Bronchial epithelial cell (primary cell): ENCODE results near the gene PASD1. TPM values are rescaled to one million over a fixed set of nuclear protein-coding genes. Genes with fewer than 3 reads are reported as not detected.

ENCODE experiments used
- DNase-seq: peaks from one replicate; pipeline ENCODE4 v3.0.0-alpha.2; 2010; ENCODE audit warnings: low read depth
- FAIRE-seq: peaks from 2 replicates; lab custom pipeline; 2011; peaks lifted over from hg19 to GRCh38; lab: Jason Lieb, UNC
- H3K27me3 ChIP-seq: 2 replicates; pipeline ENCODE4 v1.5.1; 2011; ENCODE audit warnings: low read length; ENCODE audit not compliant: control insufficient read depth, insufficient read depth
- H3K36me3 ChIP-seq: 2 replicates; pipeline ENCODE4 v1.5.1; 2011; ENCODE audit warnings: low read length; ENCODE audit not compliant: control insufficient read depth, insufficient read depth
- H3K4me3 ChIP-seq: 2 replicates; pipeline ENCODE4 v1.5.1; 2011; ENCODE audit warnings: mild to moderate bottlenecking, low read depth, low read length, control low read depth
- total RNA-seq: library from RNA; depleted of rRNA; stranded (reverse); fragments of >200 nt; gene quantifications from 2 replicates; pipeline ENCODE4 v1.2.1, GENCODE V29; 2014
- TF ChIP-seq, protein P1 (sequence below): IDR thresholded peaks from 2 replicates; pipeline ENCODE4 v1.5.1; 2011; ENCODE audit warnings: mild to moderate bottlenecking, moderate library complexity, low read length, control low read depth, inconsistent platforms; ENCODE audit not compliant: insufficient read depth, severe bottlenecking

The PASD1 gene
- total RNA-seq, 1 donor from 2014 or later = not detected

DNA sequence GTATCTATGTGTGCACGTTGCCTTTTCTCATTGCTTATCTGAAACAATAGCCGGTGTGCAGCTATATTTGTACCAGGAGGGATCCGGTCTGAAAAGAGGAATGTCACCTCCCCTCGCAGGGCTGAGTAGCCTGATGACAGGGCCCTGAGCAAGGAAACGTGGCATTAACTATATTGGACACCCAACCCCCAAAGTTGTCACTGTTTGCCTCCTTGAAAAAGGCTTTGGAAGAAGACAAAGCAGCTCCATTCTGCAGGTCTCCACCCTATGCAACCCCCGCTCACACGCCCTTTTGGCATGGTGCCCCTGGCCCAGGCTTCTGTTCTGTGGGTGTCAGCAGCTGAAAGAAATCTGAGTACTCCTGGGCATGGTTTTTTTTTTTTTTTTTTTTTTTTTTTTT lies 140.0 kb downstream of the PASD1 start:
- TF ChIP-seq, protein P1, sequence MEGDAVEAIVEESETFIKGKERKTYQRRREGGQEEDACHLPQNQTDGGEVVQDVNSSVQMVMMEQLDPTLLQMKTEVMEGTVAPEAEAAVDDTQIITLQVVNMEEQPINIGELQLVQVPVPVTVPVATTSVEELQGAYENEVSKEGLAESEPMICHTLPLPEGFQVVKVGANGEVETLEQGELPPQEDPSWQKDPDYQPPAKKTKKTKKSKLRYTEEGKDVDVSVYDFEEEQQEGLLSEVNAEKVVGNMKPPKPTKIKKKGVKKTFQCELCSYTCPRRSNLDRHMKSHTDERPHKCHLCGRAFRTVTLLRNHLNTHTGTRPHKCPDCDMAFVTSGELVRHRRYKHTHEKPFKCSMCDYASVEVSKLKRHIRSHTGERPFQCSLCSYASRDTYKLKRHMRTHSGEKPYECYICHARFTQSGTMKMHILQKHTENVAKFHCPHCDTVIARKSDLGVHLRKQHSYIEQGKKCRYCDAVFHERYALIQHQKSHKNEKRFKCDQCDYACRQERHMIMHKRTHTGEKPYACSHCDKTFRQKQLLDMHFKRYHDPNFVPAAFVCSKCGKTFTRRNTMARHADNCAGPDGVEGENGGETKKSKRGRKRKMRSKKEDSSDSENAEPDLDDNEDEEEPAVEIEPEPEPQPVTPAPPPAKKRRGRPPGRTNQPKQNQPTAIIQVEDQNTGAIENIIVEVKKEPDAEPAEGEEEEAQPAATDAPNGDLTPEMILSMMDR = no peak
- no peaks in the 10 kb centered on the region for H3K27me3 ChIP-seq

DNA sequence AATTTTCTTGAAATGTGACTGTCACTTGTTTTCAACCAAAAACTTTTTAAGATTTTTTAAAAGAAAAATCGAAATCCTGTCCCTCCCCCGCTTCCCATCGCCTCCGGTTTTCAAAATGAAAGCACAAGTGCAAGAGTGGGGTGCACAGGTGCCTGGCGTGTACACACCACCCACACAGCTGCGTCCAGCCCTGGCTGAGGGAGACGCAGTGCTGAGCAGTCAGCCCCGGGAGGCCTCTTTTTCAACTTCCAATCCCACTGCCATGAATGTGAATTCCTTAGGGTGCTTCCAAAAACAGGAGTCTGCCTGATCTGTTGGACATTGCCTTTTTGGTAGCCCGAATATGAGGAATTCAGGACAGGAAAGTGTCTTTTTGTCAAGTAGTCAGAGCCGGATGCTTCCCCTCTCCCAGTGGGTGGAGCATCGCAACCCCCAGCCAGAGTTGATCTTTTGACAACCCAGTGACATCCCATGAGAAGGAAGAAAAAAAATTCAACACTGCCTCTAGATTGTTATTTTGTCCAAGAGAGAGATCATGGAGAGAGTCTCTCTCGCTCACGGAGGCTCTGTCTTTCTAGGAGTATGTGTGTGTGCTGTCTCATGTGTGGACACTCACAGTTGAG lies 140.7 kb downstream of the PASD1 start:
- H3K27me3 ChIP-seq = no peaks in the 10 kb centered on the region
- no peak for FAIRE-seq
- TF ChIP-seq, protein P1 = no peak
- H3K4me3 ChIP-seq = no peak overlapping the region
- DNase-seq = no peak
- H3K36me3 ChIP-seq = no peaks in the 10 kb centered on the region

More for the DNA sequence above, 140.0 kb downstream of the PASD1 start:
- H3K36me3 ChIP-seq = no peaks in the 10 kb centered on the region
- FAIRE-seq (no peak), DNase-seq (no peak)
- no peak overlapping the region for H3K4me3 ChIP-seq

DNA sequence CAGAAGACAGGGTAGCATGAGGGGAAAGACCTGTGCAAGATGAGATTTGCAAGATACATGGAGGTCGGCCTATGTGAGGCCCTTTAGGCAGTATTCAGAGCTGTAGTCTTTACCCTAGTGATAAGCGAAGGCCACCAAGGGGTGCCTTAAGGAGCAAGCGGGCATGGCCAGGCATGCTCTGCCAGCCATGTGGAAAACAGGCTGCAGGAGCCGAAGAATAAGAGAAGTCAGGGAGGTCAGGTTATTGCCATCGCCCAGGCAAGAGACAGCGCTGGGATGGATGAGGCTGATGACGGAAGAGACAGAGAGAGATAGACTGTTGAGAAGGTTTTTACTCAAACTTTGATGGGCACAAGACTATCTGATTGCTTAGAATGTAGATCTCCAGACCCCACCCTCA lies 145.3 kb downstream of the PASD1 start:
- DNase-seq (no peak), FAIRE-seq (no peak)

DNA sequence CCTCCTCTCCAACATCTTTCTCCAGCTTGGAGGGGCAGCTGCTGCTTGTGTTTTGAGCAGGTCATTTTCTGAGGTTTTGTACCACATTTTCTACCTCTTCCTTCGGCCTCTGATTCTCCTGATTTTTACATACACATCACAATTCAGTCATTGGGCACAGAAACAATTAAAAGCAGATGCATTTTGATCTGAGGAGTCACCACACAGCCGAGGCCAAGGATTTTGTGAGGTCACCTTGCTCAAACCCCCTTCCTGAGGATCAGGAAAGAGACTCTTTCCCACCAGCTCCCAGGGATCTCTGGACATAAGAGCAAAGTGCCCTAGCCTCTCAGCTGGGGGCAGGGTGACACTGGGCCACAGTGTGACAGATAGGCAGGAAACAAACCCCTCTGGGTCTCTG lies 147.0 kb downstream of the PASD1 start:
- DNase-seq (no peak), FAIRE-seq (no peak)
- Histone ChIP-seq H3K36me3 (no peaks in the 10 kb centered on the region), H3K27me3 (no peaks in the 10 kb centered on the region), H3K4me3 (no peak overlapping the region)
- TF ChIP-seq, protein P1 = no peak

More for the DNA sequence above, 145.3 kb downstream of the PASD1 start:
- Histone ChIP-seq H3K4me3 (no peak overlapping the region), H3K27me3 (no peaks in the 10 kb centered on the region), H3K36me3 (no peaks in the 10 kb centered on the region)
- TF ChIP-seq, protein P1 = no peak

DNA sequence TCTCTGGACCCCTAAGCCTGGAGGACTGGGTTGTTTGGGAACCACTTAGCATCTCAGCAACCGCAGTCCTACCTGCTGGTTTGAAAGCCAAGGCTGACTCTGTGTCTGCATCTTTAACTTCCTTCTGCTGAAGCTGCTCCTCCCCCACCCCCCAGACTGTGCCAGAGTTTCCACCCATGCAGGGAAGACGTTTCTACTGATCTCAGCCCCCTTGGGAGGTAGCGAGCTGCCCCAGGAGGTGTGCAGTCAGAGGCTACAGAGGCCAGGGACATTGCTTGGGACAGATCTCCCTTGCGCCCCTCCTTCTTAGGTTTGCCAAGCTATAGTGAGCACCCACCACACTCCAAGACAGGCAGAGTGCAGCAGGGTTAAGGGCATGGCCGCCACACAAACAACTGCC lies 147.7 kb downstream of the PASD1 start:
- FAIRE-seq (no peak), DNase-seq (no peak)
- Histone ChIP-seq H3K4me3 (no peak overlapping the region), H3K36me3 (no peaks in the 10 kb centered on the region), H3K27me3 (no peaks in the 10 kb centered on the region)
- TF ChIP-seq, protein P1 = no peak

DNA sequence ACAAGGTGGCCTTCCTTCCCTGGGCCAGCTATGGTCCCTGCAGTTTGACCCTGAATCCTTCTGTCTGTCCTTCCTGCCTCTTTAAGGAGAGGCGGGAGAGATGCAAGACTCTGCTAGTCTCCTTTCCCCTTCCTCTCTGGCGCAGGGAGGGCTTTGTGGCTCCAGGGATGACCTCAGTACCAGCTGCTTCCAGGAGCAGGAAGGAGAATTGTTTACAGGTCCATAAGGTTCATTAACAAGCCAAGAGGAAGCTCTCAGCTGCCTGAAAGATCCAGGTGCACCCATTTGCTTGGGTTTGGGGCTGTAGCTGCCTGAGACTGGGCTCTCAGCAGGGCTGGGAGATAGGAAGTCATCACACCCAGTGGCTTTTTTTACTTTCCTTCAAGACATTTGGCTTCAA lies 148.3 kb downstream of the PASD1 start:
- TF ChIP-seq, protein P1 = no peak
- Histone ChIP-seq H3K27me3 (no peaks in the 10 kb centered on the region), H3K4me3 (no peak overlapping the region), H3K36me3 (no peaks in the 10 kb centered on the region)
- DNase-seq (no peak), FAIRE-seq (no peak)
